SK-N-SH (cell line): ENCODE data around the gene IL16. TPM values are rescaled to one million over a fixed set of nuclear protein-coding genes. Genes with fewer than 3 reads are reported as not detected.

Experiments
- CTCF ChIA-PET: fragments of 300-600, 350-600 bp; formaldehyde crosslinking; extraction: SDS; loops from one replicate; lab custom pipeline; 2021; lab: Yijun Ruan, JAX
- POLR2A ChIA-PET: fragments of 350-600 bp; sonication (Branson Sonifier 250); formaldehyde crosslinking; extraction: SDS; loops from one replicate; lab custom pipeline; 2020; ENCODE audit warnings: antibody characterized with exemption, inconsistent platforms; lab: Yijun Ruan, JAX
- DNase-seq: peaks from one replicate; pipeline ENCODE4 v3.0.0; 2012
- H2AFZ ChIP-seq: fragments of 200-600 bp; sonication (generic); 2 replicates; pipeline ENCODE4 v1.8.1; 2016; ENCODE audit warnings: antibody characterized with exemption, mild to moderate bottlenecking, low read depth
- H3F3A ChIP-seq: fragments of 200-600 bp; sonication (generic); replicated peaks from 2 replicates; pipeline ENCODE3; 2016; ENCODE audit warnings: antibody characterized with exemption, mild to moderate bottlenecking; ENCODE audit not compliant: insufficient read depth
- H3K27ac ChIP-seq, 2 experiments: fragments of 200-500 bp in 1 of 2; fragments of 200-600 bp in 1 of 2; sonication (Bioruptor generic) in 1 of 2; sonication (generic), shearing (Covaris generic) in 1 of 2; 2 replicates each; pipeline versions ENCODE4 v1.5.1 to v1.6.1; 2014 to 2016; ENCODE audit warnings: low read depth in 2 of 2, inconsistent platforms in 1 of 2, low read length in 1 of 2, mild to moderate bottlenecking in 1 of 2, mixed read lengths in 1 of 2
- H3K27me3 ChIP-seq: fragments of 200-600 bp; sonication (generic), shearing (Covaris generic); 2 replicates; pipeline ENCODE4 v1.6.1; 2016; ENCODE audit warnings: mixed run types; ENCODE audit not compliant: insufficient read depth
- H3K36me3 ChIP-seq, 2 experiments: fragments of 200-500 bp in 1 of 2; fragments of 200-600 bp in 1 of 2; sonication (Bioruptor generic) in 1 of 2; sonication (generic) in 1 of 2; replicated peaks in 1 of 2; 2 replicates each; pipeline versions ENCODE3 to v1.5.1; 2014 to 2016; ENCODE audit warnings: low read length in 1 of 2, mild to moderate bottlenecking in 1 of 2; ENCODE audit not compliant: insufficient read depth in 2 of 2, control insufficient read depth in 1 of 2
- H3K4me1 ChIP-seq, 2 experiments: fragments of 200-500 bp in 1 of 2; fragments of 200-600 bp in 1 of 2; sonication (Bioruptor generic) in 1 of 2; sonication (generic), shearing (Covaris generic) in 1 of 2; 2 replicates each; pipeline versions ENCODE4 v1.5.1 to v1.6.1; 2014 to 2016; ENCODE audit warnings: low read depth in 1 of 2, low read length in 1 of 2, mixed run types in 1 of 2; ENCODE audit not compliant: insufficient read depth in 2 of 2, control insufficient read depth in 1 of 2
- H3K4me2 ChIP-seq: fragments of 200-600 bp; sonication (generic), shearing (Covaris generic); 2 replicates; pipeline ENCODE4 v1.6.1; 2017; ENCODE audit warnings: mixed run types
- H3K4me3 ChIP-seq, 2 experiments: fragments of 200-500 bp in 1 of 2; fragments of 200-600 bp in 1 of 2; sonication (Bioruptor generic) in 1 of 2; sonication (generic), shearing (Covaris generic) in 1 of 2; 2 replicates each; pipeline versions ENCODE4 v1.5.1 to v1.8.1; 2014 to 2016; ENCODE audit warnings: low read depth in 2 of 2, inconsistent platforms in 1 of 2, low read length in 1 of 2, mild to moderate bottlenecking in 1 of 2, mixed read lengths in 1 of 2, moderate library complexity in 1 of 2
- H3K79me2 ChIP-seq: fragments of 200-600 bp; sonication (generic); 2 replicates; pipeline ENCODE4 v1.8.1; 2017; ENCODE audit warnings: mild to moderate bottlenecking; ENCODE audit not compliant: insufficient read depth
- H3K9ac ChIP-seq: fragments of 200-600 bp; sonication (generic); 2 replicates; pipeline ENCODE4 v1.6.1; 2017; ENCODE audit warnings: mixed run types
- H3K9me2 ChIP-seq: fragments of 200-600 bp; sonication (generic); 2 replicates; pipeline ENCODE4 v1.6.1; 2017; ENCODE audit warnings: mixed run types
- H3K9me3 ChIP-seq: fragments of 200-600 bp; sonication (generic); 2 replicates; pipeline ENCODE4 v1.6.1; 2017; ENCODE audit warnings: mixed run types, mild to moderate bottlenecking, moderate library complexity
- H4K20me1 ChIP-seq: fragments of 200-600 bp; sonication (generic); 2 replicates; pipeline ENCODE4 v1.6.1; 2017; ENCODE audit warnings: mild to moderate bottlenecking, mixed run types; ENCODE audit not compliant: insufficient read depth
- EP300 ChIP-seq, 2 experiments: IDR thresholded peaks; 2 replicates each; pipeline versions ENCODE4 v1.4.0 to v1.6.1; 2012; ENCODE audit warnings: borderline replicate concordance in 1 of 2, low read depth in 1 of 2, low read length in 1 of 2
- GATA2 ChIP-seq: sonication (generic); formaldehyde crosslinking; IDR thresholded peaks from 2 replicates; pipeline ENCODE4 v1.5.0; 2020; ENCODE audit warnings: mild to moderate bottlenecking, missing genetic modification reagents
- JUND ChIP-seq: IDR thresholded peaks from 2 replicates; pipeline ENCODE4 v1.4.0; 2012
- MEF2A ChIP-seq: IDR thresholded peaks from 2 replicates; pipeline ENCODE4 v1.4.0; 2012; ENCODE audit warnings: low read depth, borderline replicate concordance
- NFIC ChIP-seq: IDR thresholded peaks from 2 replicates; pipeline ENCODE4 v1.4.0; 2012; ENCODE audit warnings: borderline replicate concordance
- POLR2AphosphoS5 ChIP-seq: IDR thresholded peaks from 2 replicates; pipeline ENCODE4 v1.6.1; 2012; ENCODE audit warnings: low read depth, low read length
- RXRA ChIP-seq: IDR thresholded peaks from 2 replicates; pipeline ENCODE4 v1.4.0; 2012; ENCODE audit warnings: low read depth, mild to moderate bottlenecking, borderline replicate concordance
- USF1 ChIP-seq: IDR thresholded peaks from 2 replicates; pipeline ENCODE4 v1.4.0; 2012; ENCODE audit warnings: low read depth, borderline replicate concordance
- ZBTB33 ChIP-seq: IDR thresholded peaks from 2 replicates; pipeline ENCODE4 v1.4.0; 2012; ENCODE audit warnings: low read depth, borderline replicate concordance
- WGBS: methylation state at CpG from one replicate; pipeline ENCODE4 v1.1.6; 2017; ENCODE audit warnings: low lambda C conversion rate; 5-methylcytosine and 5-hydroxymethylcytosine counted together
- polyA plus RNA-seq, 3 experiments: library from polyadenylated mRNA; depleted of rRNA; stranded (reverse); fragments of >200 nt; gene quantifications; 2 replicates each; pipeline ENCODE4 v1.2.3, GENCODE V29; 2012

IL16 gene
- polyA plus RNA-seq, 1 of the 3 experiments (the other 2 are of a cell fraction): not detected

GRCh38 chr15:81239190-81239589 lies 42.5 kb downstream of the IL16 start:
- H3K9me3 ChIP-seq: peaks cover 7% of the 10 kb centered on the region
- H3K27ac ChIP-seq: no peak overlapping the region
- TF ChIP-seq MEF2A (no peak), NFIC (no peak), GATA2 (no peak)
- CTCF ChIA-PET: interaction anchor here (1.0 kb wide), 1 partner anchor 27 kb away, joined by 3 read pairs; no protein-coding TSS in a partner anchor
- POLR2A ChIA-PET: no interaction called here
- H3K79me2 ChIP-seq: no peaks in the 10 kb centered on the region
- H3K9me2 ChIP-seq: no peaks in the 10 kb centered on the region
- H3K4me3 ChIP-seq: no peak overlapping the region
- H3K4me2 ChIP-seq: no peak overlapping the region
- H2AFZ ChIP-seq: no peak overlapping the region
- H3K4me1 ChIP-seq: no peaks in the 10 kb centered on the region
- no peak overlapping the region for H3K9ac ChIP-seq
- H3F3A ChIP-seq: peaks cover 7% of the 10 kb centered on the region
- no peaks in the 10 kb centered on the region for H3K27me3 ChIP-seq
- H4K20me1 ChIP-seq: no peaks in the 10 kb centered on the region
- H3K36me3 ChIP-seq: no peaks in the 10 kb centered on the region
- DNase-seq: no peak

GRCh38 chr15:81242778-81243177 lies 46.1 kb downstream of the IL16 start:
- H3K4me1 ChIP-seq: no peaks in the 10 kb centered on the region
- DNase-seq: no peak

GRCh38 chr15:81244306-81244705 lies 47.6 kb downstream of the IL16 start:
- no peak overlapping the region for H3K4me3 ChIP-seq
- peaks cover 7% of the 10 kb centered on the region for H3K9me3 ChIP-seq
- CTCF ChIA-PET: interaction anchor here (1.1 to 3.5 kb wide), 2 partner anchors 9 to 22 kb away, joined by 5 to 25 read pairs; no protein-coding TSS in a partner anchor
- H3K79me2 ChIP-seq: no peaks in the 10 kb centered on the region
- H3K4me1 ChIP-seq: no peaks in the 10 kb centered on the region
- WGBS: 11% methylated on average over 1 of the region's 1 CpG
- DNase-seq: no peak
- TF ChIP-seq EP300 (IDR thresholded peaks at IDR 0.05; ENCODE audit: borderline replicate concordance in 1 of 2, low read depth in 1 of 2, low read length in 1 of 2) (no peak), RXRA (no peak), POLR2AphosphoS5 (no peak), ZBTB33 (no peak)
- TF ChIP-seq, all 33 proteins: peak for 0
- Histone ChIP-seq H4K20me1 (no peaks in the 10 kb centered on the region), H3K27me3 (no peaks in the 10 kb centered on the region), H3K4me2 (no peak overlapping the region), H3K36me3 (no peaks in the 10 kb centered on the region), H3F3A (no peaks in the 10 kb centered on the region), H3K9me2 (no peaks in the 10 kb centered on the region), H3K9ac (no peak overlapping the region), H2AFZ (no peak overlapping the region), H3K27ac (no peak overlapping the region)
- POLR2A ChIA-PET: no interaction called here

More at GRCh38 chr15:81242778-81243177, 46.1 kb downstream of the IL16 start:
- Histone ChIP-seq H3K9me2 (no peaks in the 10 kb centered on the region), H2AFZ (no peak overlapping the region), H3K9me3 (peaks cover 7% of the 10 kb centered on the region), H3K27ac (no peak overlapping the region), H3K4me3 (no peak overlapping the region), H3K36me3 (no peaks in the 10 kb centered on the region), H3K79me2 (no peaks in the 10 kb centered on the region), H3K9ac (no peak overlapping the region), H3K27me3 (no peaks in the 10 kb centered on the region), H4K20me1 (no peaks in the 10 kb centered on the region), H3K4me2 (no peak overlapping the region), H3F3A (no peaks in the 10 kb centered on the region)
- TF ChIP-seq USF1 (no peak), GATA2 (no peak), JUND (no peak), NFIC (no peak)
- CTCF ChIA-PET: interaction anchor here (3.5 kb wide), 1 partner anchor 24 kb away, joined by 25 read pairs; no protein-coding TSS in a partner anchor
- WGBS: 0% methylated on average over 1 of the region's 1 CpG
- POLR2A ChIA-PET: no interaction called here
